ENCODE measurements around the gene C6orf136.
"Not testable (repeated sequence)": the region's sequence is repeated elsewhere in the genome, so short reads cannot be mapped to it uniquely, and the experiment has no call there.

Gene C6orf136

DNA sequence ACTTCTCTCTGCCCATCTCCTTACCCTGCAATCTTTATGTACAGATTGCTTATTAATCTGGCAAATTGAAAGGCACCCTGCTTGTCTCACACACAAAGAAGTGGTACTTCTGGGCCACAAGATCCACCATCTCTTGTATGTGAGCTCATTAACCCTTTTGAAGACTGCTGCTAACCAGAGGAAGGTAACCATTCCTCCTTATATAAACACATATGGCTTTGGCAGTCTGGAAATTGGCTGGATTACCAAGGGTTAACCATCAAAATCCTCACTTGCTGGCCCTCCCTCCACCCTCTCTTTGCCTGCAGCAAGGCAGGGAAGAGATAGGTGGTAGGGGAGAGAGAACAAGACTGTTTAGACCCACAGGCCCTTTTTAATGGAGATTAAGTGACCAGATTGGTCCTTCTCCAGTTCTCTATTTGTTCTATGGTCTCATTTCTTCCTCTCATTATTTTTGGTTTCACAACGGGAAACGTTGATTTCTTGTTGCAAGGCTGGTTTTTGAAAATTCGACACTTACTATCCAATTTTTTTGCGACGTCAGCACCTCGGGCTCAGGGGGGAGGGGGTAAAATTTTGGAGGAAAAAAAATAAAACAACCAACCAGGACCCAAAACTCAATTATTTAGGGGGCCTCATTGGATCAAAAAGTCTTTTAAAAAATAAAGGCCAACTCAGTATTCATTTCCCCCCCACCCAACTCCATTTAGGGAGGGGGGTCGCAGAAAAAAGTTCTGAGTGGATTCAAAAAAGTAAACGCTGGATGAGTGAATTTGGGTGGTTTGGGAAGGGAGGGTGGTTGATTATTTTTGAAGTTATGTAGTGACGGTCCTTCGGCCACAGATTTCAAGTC lies 30.7 kb upstream of the C6orf136 start:
- DNase-seq, result peak; percentile 61

DNA sequence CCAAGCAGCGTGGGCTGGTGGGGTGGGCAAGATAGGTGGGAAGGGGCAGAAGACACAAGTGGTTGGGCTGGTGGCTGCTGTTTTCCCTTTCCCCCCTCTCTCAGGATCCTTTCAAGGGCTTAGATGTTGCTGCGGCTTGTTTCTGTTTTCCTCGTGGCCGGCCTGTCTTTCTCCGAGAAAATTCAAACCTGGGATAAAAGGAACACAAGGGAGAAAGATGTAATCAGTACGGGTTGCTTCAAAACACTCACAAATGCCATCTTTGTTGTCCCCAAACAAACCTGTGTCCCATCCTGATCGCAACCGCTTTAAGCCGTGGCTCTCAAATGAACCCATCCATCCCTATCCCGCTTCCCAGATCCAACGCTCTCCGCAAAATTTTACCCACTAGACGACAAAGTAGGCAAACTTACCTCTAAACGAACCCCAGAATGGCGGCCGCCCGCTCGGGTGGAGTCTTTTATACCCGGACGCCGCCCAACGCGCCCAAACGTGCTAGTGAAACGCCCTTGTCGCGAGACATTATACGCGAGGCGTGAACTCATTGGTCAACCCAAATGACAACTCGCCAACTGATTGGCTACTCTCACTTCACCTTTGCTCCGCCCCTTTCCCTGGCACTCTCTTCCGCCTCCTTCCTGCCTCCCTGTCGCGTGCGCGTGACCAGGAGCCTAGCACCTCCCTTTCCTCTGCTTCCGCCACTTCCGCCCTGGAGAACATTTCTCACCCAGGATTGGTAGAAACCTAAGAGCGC lies 29.9 kb upstream of the C6orf136 start, which contains the start of gene PPP1R10:
TSS of gene PPP1R10 (minus strand) at position 433 of the 754 bp plus-strand sequence. CDS start 7,299 bp downstream, outside the sequence.
- peak; percentile 100 for DNase-seq

DNA sequence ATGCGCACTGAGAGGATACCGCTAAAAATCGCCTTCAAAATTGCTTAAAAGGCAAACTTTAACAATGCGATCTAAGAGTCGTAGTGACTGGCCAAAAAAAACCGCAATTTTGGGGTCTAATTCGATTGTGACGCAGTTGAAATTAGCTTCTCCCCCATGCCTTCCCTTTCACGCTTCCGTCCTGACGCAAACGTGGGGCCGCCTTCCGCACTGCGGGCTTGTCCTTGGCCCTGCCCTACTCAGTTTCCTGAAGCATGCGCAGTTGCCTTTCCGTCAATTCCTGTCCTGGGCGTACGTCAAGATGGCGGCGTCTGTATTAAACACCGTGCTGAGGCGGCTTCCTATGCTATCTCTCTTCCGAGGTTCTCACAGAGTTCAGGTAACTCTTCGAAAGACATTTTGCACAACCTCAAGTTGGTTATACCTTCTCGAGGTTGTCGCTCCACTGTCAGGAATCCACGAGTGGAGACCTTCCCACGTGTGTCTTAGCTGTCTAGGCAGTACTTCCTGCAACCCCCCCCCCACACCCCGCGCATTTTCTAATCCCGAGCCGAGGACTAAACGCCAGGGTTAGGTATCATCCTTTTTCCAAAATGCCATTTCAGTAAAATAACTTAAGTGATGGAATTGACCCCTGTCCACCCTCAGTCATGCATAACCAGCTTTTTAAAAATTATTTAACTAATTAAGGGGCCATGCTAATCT lies 29.2 kb upstream of the C6orf136 start, which contains the start of gene MRPS18B:
TSS of gene MRPS18B (plus strand) at position 276 of the 705 bp plus-strand sequence. CDS start at position 302, 26 bp downstream.
- DNase-seq, result peak; percentile 98

DNA sequence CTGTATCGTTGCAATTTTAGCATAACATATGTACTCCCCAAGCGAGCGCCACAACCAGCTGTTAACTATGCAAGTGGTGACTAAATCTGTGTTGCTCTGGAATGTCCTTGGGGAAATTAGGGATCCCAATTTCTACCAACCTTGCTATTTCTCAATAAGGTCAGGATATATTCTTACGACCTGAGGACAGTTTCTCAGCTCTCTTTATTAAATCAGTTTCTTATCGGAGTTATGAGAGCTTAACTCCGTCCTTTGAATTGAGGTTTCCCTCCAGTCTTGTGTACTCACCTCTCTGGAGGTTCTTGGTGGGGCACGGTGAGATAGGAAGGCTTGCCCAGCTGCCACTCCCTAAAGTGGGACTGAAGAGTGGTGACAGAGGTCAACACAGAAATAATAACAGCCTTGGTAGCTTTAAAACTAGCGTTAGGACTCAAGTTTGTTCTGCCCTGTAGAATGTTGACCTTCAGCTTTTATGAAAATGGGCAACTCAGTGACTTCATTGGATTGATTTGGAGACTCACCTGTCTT lies 28.6 kb upstream of the C6orf136 start:
- no peak for DNase-seq

DNA sequence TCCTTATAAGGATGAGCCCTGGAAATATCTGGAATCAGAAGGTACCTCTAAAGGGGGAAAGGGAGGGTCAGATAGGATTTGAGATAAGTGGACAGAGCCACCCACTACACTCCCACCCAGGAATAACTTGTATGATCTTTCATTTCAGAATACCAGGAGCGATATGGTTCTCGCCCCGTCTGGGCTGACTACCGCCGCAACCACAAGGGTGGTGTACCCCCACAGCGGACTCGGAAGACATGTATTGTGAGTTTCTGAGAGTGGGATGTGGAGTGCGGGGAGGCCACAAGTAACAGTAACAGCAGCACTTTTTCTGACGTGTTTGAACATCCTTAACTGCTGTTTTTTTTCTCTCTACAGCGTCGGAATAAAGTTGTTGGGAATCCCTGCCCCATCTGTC lies 27.4 kb upstream of the C6orf136 start:
- DNase-seq, result no peak

DNA sequence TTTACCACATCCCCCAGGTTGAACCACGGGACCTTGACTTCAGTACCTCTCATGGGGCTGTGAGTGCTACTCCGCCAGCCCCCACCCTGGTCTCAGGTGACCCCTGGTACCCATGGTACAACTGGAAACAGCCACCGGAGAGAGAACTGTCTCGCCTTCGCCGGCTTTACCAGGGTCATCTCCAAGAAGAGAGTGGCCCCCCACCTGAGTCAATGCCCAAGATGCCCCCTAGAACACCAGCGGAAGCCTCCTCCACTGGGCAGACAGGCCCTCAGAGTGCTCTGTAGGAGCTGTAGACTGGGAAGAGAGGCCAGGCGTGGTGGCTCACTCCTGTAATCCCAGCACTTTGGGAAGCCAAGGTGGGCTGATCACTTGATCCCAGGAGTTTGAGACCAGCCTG lies 21.4 kb upstream of the C6orf136 start:
- no peak for DNase-seq

DNA sequence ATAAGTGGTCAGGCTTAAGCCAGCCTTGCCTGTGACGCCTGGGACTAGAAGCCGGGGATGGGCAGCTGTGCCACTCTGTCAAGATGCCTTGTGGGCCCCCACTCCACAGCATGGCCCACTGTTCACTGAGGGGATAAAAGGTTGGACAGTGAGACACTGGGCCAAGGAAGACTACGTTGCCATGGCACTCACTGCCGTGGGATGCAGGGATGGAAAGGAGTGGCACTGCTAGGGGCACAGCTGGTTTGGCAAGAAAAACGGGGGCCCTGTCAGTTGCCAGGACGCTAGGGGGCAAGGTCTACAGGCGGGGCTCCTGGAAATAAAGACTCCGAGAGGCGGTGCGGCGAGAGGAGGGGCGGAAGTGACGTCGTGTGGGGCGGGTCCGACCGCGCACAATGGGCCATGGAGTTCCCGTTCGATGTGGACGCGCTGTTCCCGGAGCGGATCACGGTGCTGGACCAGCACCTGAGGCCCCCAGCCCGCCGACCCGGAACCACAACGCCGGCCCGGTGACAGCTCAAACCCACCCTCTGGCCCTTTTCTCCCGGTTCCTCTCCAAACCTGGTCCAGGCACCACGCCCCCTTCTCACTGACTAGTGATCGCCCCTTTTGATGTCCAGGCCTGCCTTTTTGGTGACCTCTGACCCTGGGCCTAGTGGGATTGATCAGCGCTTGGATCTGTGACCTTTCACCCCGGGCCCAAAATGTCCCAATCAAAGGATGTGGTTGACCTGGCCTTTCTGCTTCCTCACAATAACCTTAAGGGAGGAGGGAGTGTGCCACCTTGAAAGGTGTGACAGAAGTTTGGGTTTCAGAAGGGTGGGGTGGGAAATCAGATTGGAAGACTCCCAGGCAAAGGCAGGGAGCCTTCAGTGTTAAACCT lies 20.2 kb upstream of the C6orf136 start, which contains the start of gene ATAT1:
TSS of gene ATAT1 (plus strand) at position 391 of the 883 bp plus-strand sequence.
- peak; percentile 93 for DNase-seq

DNA sequence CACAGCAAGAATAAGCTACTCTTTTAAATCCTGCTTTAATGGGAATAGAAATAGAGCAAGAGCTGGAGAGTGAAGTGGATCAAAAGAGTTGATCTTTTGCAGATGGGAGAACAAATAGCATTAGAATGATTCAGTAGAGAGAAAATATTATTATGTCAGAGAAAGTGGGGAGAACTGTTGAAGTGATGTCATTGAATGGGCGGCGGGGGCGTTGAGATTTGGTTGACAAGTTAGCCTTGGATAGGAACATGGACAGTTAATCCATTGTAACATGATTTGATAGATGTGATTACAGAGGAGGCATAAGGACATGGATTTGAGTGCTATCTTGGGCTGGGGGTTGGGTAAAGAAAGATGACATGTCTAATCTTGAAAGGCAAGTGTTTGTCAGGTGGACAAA lies 11.1 kb upstream of the C6orf136 start:
- no peak for DNase-seq

DNA sequence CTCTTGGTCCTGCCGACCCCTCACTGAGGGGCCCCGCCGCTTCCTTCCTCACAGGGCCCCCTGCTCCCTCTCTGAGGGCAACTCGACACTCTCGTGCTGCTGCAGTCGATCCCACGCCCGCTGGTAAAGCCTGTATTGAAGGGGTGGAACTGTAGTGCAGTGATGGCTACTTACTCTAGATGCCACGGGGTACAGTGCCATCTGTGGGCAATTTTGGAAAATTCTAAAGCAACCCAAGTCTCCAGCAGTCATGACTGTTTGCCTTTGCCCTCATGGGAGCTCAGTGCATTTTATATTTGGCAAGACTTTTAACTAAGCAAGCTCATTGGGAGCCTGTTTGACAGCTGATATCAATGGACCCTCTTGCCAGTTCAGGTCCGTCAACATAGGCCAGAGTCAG lies 6.5 kb upstream of the C6orf136 start:
- no peak for DNase-seq

DNA sequence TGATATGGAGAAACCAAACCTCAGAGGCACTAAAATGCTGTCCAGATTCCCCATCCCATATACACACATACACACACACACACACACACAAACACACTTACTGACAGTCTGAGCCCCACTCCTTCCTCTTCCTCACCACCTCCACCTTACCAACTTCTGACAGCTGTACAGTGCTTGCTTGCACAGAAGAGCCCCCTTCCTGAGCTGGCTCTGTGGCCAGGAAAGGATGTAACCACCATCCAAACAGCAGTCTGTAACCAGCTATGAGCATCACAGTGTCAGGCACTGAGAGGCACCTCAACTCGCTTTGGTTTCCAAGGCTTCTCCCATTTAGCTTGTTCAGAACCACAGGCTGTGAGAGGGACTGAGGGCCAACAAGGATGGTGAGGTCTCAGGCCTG lies 5.9 kb upstream of the C6orf136 start:
- no peak for DNase-seq

DNA sequence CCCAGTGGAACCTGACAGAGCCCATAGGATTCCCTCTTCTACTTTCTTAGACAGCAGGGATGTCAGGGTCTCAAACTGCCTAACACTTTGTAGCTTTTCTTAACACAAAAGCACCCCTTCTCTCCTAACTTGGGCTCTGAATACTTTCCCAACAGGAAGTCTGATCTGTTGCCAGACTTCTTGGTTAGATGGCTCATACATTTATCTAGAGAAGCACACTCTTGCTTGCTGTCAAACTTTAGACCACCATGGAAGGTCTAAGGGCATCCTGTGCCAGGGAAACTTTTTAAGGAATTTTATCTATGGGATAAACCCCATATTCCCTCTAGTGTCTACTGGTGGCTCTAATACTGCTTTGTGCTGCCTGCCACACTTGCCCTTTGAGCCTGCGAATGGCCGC lies 3.3 kb upstream of the C6orf136 start:
- DNase-seq, result no peak

DNA sequence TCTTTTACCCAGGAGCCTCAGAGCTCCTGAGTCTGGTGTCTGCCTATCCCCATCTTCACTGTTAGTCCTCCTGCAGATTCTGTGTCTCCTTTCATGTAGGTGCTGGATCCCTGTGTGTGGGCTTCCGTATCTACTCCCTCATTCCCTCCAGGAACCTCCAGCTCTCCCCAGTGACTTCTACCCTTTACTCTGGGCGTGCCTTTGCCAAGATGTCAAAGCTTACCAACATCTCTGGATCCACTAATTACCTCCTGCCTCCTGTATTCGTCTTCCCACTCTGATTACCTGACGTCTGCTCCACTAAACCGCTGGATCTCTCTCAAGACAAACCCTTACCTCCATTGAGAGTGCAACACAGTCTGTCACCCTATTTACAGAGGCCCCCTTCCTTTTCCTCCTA lies 2.2 kb upstream of the C6orf136 start:
- no peak for DNase-seq

DNA sequence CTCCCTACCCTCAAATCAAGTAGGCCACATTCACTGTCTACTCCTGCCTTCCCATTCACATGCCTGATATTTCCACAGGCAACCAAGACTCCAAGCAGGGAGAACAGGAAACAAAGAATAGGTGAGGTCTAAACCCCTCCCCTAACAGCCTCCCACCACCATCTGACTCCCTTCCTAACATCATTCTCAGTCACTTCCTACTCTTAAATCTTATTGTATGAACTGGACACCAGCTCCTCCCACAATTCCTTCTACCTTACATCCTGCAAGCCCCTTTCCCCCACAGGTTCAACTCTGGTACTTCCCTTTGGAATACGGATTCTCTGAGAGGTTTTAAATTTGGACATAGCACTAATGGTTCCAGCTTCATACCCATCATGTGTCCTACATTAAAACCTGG lies 944 bp upstream of the C6orf136 start:
- no peak for DNase-seq

DNA sequence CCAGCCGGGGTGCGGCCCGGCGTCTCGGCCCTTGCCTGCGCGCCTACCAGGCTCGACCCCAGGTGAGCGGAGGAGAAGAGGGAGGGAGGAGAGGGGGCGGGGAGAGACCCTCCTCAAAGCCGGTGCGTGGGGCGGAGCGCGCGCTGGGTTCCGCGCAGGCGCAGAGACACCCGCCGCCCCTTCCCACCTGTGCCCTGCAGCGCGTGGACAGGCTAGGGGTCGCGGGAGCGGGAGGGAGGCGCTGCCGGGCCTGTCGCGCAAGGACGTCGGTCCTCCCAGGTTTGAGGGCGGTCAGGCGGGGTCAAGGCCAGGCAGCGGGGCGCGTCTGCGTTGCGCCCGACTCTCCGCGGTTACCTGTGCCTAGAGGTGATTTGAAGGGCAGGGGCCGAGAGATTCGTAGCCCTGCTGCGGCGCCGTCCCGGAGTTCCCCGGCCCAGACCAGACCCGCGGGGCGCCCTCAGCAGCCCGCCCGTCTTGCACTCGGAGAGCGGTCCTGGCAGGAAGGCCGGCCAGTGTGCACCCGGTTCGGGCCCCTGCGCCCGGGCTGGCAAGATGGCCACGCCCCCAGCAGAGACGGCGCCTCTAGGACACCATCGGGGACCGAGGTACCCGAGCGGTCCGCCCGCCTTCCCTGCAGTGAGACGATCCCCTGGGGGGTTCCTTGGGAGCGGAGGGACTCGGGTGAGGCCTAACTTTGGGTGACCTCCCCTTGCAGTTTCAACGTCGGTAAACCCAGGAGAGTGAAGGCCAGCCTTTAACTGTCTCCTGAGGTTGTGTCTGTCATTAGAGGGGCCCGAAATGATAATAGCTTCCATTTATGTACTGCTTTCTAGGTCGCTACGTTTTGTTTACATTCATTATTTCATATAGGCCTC lies 546 bp downstream of the C6orf136 start:
- DNase-seq, result peak; percentile 73

DNA sequence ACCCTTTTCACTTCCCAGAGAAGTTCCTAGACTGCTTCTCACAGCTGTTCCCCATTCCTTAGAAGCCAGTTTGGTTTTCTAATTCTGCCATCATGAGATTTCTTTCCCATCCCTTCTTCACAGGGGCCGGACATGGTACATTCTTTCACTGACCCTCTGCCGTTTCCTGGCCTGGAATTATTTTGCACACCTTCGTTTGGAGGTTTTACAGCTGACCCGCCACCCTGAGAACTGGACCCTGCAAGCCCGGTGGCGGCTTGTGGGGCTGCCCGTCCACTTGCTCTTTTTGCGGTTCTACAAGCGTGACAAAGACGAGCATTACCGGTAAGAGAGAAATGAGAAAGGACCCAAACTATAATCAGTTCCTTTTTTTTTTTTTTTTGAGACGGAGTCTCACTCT lies 4.2 kb downstream of the C6orf136 start:
- DNase-seq, result no peak

DNA sequence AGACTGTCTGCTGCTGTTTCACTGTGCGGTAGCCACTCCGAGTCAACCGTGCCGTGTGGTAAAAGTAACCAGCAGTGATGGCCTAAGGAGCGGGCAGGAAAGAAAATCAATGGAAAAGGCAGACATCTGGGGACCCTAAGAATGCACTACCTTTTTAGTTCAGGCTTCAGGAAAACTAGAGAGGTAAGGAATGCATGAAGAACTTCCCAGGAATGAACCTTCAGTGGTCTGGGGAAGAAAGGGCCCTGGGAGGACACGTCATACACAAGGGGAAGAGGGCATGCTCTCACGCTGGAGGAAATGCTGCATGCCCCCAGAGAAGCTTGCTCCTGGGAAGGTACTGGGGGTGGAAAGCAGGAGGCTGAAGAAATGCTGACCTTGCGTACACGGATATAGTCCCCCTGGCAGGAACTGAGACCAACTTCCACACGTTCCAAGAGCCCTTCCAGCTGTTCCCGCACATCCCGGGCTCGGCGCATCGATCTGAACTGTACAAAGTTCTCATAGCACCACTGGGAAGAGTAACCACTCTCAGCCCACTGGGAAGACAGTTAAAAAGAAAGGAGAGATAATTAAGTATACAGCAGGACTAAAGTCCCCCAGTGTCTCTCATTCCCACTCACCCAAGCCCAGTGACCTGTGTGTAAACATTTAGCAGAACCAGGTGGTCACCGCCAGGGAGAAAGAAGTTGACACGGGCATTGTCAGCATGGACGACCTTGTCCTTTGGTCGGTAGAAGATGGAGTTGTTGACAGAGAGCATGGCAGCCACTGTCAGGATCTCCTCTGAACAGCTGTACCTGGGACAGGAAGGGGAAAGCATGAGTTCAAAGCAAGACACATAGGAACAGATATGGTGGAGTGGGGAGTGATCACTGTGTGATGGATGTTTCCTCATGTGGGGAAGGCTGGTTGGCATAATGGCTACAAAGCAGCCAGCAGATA lies 8.1 kb downstream of the C6orf136 start:
- DNase-seq, result no peak

DNA sequence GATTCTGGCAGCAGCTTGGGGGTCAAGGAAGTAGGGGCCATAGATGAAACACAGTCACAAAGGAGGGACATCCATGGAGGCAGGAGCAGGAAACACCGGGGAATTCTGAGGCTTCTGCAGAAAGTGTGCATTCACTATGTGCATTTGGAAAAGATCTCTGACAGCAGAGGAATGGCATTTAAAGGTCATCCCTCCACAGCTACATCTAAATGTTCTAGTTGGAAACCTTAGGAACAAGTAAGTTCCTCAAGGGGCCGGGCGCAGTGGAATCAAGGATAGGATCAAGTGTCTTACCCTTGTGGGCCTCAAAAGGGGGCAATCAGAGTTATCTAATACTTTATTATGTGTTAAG lies 8.8 kb downstream of the C6orf136 start:
- DNase-seq, result no peak

DNA sequence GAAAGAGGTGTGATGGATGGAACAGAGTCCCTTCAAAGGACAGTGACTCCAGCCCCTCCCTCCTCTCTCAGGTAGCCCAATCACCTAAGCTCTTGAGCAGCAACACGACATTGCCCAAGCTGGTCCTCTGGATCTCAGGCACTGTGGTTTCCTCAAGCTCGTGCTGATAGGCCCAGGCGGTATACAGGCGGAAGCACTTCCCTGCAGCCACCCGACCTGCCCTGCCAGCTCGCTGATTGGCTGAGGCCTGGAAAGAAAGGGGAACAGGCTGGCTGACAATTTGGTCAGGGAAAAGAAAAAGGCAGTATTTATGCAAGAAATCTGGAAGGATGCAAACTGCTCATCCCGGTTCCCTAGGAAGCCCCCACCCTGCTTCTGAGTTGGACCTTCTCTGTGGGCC lies 9.6 kb downstream of the C6orf136 start:
- no peak for DNase-seq

DNA sequence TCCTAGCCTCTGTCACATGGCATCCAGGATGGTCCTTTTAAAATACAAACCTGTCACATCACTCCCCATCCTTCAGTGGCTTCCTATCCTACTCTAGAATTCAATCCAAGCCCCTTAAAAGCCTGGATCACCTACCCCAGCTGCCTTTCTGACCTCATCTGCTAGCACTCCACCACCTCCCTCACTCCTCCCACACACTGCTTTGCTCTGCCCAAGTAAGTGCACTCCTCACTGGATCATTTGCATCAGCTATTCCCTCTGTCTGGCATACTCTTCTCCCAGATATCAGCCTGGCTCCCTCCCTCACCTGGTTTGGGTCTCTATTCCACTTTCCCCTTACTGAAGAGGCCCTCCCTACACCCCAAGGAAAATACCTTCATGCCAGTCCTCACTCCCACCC lies 10.5 kb downstream of the C6orf136 start:
- DNase-seq, result no peak

DNA sequence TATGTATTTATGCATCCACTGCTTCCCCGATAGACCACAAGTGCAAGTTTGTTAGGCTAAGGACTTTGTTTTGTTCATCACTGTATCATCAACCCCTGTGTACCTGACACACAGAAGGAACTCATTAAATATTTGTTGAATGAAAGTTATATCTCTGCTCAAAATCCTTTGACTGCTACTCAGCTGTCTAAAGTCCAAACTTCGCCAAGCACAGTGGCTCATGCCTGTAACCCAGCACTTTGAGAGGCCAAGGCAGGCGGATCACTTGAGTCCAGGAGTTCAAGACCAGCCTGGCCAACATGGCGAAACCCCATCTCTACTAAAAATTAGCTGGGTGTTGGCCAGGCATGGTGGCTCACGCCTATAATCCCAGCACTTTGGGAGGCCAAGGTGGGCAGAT lies 11.0 kb downstream of the C6orf136 start:
- not testable (repeated sequence) for DNase-seq

Measured in left hindlimb (tissue), 1 donor.